HT-29 (cell line): ENCODE data around the gene CSNK2A1. TPM values are rescaled to one million over a fixed set of nuclear protein-coding genes. Genes with fewer than 3 reads are reported as not detected.
"Not testable (repeated sequence)": the region's sequence is repeated elsewhere in the genome, so short reads cannot be mapped to it uniquely, and the experiment has no call there.

Experiments used
- DNase-seq: peaks from one replicate; pipeline ENCODE4 v3.0.0-alpha.2; 2015; ENCODE audit warnings: low spot score
- total RNA-seq: library from RNA; depleted of rRNA; stranded (reverse); fragments of >200 nt; shearing (Covaris generic); gene quantifications from 2 replicates; pipeline ENCODE4 v1.2.3, GENCODE V29; 2014

CSNK2A1 gene
- total RNA-seq, 1 experiment from 2014 or later = 89.6 TPM

DNA sequence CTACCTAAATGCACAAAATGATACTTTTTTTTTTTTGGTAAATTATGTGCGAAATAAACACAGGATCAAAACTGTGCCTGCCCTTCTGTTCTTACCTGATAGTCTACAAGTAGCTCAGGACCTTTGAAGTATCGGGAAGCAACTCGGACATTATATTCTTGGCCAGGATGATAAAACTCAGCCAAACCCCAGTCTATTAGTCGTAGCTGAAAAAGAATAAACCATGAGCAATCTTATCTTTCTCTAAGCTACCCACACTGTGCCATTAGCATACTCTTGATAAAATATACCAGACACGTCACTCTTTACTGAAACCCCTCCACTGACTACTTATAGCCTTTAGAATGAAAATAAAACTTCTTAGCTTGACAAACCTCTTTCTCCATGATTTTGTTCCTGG, 51.4 kb downstream of the CSNK2A1 start:
- no peak for DNase-seq

DNA sequence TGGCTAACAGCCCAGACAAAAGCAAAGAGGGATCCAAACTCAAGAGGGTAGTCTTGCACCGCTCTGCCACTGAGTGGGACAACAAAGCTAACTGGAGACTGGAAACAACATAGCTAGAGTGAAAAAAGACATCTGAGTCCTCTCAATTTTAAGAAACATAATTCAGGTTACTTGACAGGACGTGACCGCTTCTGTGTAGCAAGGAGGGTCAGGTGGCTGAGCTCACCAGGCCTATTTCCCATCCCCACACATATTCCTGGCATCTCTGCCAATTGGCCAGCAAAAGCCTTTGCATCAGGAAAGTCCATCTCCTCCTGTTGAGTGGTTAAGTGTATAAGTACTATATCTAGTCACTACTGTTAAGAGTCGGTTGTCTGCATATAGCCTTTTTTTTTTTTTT, 55.9 kb downstream of the CSNK2A1 start:
- DNase-seq = no peak

DNA sequence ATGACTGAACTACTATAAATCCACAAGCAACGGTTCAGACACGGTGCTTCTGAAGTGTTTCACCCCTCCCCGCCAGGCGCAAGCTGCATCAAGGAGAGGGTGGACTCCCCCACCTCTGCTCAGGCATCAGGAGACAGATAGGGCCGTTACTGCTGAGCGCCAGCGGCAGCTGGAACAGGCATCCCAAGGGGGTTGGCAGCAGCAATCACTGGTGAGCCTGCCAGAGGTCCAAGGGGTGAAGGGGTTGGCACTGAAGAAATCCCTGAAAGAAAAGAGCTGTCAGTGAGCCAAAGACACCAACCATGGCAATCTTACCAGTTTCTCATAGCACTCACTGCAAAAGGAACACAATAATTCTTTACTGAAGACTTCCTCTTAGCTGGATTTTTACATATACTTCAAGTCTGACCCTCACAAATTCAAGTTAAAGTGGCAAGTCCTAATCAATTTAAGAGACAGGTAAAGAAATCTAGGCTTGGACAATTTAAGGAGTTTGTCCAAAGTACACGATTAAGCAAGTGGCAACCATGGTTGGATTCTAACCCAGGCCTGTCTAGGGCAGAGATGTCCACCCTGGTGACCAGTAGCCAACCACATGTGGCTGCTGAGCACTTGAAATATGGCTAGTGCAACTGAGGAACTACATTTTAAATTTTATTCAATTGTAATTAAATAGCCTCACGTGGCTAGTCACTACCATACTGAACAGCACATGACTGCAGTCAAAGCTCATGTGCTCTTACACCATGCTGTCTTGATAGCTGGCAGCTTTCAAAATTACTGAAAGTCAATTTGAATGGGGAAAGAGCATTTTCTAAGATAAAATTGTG, 59.6 kb downstream of the CSNK2A1 start:
- no peak for DNase-seq

DNA sequence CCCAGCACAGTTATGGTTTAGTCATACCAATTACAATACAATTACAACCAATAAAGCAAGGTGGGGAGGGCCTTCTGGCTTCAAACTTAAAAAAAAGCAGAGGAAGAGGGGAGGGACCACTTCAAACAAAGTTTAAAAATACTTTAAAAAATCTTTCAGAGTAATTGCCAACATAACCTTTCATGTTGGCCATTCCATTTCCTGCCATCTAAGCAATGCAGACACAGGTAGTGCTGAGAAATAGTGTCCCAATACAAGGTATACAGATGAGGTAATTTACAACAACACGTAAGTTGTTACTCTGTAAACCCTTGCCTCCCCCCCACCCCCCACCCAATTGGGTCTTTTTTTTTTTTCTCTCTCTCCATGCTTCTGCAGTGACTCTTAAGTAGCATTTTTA, 62.4 kb downstream of the CSNK2A1 start:
- DNase-seq = no peak

DNA sequence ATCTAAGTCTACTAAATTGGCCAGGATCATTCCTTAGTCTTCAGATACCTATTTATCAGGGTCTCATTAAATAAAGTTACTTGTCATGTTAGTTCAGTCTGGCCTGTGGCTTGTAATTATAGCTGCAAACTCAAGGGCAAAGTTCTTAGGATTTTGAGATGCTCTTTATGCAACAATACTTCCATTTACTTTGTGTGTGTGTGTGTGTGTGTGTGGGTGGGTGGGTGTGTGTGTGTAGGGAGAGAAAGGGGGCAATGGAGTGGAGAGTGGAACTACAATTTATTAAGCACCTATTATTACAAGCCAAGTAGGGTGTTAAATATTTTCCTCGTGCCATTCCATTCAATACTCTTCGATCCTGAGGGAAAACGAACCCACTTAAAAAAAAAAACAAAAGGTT, 63.5 kb downstream of the CSNK2A1 start:
- no peak for DNase-seq

DNA sequence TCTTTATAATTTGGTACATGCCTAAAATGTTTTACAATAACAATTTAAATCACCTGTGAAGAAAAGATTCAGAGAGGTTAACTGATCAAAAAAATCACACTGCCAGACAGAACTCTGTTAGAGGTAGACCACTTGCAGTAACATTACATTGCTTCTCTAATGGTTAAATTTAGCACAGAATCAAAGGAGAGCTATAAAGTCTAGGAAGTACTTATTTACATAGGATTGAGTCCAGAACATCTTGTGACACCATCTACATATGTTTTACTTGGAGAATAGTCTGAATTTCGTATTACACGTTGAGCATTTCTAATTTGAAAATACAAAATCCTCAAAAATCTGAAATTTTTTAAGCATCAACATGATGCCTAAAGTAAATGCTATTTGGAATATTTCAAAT, 64.1 kb downstream of the CSNK2A1 start:
- DNase-seq = no peak

DNA sequence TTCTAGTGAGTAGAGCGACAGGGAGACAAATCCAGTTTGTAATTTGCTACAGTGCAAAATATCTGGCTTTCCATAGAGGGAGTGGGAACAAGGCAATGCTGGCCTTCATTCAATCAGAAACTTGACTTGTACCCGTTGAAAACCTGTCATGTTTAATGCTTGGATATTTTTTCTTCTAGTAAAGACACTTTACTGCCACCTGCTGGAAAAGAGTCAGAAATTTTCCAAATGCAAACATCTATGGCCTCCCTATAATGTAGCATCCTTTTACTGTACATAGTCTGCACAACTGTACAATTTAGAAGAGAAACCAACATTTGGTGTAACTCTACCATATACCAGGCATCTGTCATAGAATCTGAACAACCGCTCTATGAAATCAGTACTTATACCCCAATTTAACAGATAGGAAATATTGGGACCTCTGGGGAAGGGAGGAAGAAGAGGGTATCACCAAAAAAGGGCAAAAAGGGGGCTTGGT, 64.6 kb downstream of the CSNK2A1 start:
- DNase-seq = peak; percentile 82

DNA sequence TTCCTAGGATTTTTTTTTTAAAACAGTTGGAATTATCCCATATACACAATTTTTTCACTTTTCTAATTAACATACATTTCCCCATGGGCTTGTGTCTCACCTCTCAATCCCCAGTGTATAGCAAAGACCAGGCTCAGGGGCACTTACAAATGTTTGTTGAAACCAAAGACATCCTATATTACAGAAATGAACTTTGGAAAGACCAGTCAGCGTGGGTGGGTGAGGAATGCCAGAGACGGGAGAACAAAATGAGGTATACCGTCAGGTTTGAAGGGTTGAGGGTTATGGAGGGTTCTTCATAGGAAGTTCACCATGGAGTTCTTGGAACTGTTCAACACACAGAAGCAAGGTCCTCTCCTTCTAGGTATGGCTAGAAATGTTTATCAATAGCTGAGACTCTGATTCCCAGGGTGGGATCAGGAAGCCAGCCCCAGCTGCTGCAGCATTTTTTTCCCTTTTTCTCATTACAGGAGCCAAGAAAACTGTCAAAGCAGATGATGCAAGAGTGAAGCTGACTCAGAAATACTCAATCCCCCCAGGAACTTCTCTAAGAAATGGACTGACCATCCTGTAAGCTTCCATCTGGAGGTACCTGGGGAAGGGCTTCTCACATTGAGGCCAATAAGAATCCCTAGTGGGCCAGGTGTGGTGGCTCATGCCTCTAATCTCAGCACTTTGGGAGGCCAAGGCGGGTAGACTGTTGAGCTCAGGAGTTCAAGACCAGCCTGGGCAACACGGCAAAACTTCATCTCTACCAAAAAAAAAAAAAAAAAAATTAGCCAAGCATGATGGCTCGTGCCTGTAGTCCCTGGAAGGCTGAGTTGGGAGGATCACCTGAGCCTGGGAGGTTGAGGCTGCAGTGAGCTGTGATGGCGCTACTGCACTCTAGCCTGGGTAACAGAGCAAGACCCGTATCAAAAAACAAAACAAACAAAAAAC, 65.3 kb downstream of the CSNK2A1 start:
- no peak for DNase-seq

DNA sequence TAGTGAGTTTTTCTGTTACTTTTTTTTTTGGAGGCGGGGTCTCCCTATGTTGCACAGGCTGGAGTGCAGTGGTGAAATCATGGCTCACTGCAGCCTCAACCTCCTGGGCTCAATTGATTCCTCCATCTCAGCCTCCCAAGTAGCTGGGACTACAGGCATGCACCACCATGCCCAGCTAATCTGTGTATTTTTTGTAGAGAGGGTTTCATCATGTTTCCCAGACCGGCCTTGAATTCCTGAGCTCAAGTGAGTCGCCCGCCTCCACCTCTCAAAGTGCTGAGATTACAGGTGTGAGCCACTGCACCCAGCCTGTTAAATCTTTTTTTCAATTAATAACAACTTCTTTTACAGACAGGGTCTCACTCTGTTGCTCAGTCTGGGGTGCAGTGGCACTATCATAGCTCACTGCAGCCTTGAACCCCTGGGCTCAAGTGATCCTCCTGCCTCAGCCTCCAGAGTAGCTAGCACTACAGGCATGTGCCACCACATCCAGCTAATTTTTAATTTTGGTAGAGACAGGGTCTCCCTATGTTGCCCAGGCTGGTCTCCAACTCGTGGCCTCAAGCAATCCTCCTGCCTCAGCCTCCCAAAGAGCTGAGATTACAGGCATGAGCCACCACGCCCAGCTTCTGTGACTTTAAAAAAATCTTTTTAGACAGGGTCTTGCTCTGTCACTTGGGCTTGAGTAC, 66.9 kb downstream of the CSNK2A1 start:
- not testable (repeated sequence) for DNase-seq

DNA sequence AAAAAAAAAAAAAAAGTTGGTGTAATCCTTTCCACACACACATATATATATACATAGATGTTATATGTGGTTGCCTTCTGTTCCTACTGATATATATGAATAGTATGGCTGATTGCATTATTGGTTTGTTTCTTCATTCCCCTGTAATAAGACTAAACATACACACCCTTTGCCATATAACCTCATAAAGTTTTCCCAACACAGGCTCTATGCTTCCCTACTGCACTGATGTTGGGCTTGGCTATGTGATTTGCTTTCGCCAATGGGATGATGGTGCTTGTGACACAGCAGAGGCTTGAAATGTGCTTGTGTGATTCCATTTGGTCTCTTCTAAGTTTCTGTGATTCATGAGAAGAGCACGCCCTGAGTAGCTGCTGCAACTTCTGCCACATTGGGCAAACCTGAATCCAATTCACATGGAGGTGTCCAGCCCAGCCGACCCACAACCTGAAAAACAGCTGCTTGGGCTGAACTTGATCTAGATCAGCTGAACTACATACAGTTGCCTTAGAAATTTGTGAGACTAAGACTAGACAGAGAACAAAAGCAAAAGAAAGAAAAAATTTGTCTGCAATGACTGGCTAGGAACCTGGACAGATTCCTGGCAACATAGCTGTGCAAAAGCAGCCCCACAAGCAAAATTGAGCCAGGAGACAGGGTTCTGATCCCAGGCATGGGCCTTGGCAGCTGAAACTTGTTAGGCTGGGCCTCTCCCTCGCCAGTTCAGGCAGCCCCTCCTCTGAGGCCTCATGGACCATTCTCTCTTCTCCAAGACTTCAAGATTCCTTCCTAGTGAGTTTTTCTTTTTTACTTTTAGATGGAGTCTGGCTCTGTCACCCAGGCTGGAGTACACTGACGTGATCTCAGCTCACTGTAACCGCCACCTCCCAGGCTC, 67.9 kb downstream of the CSNK2A1 start:
- no peak for DNase-seq

DNA sequence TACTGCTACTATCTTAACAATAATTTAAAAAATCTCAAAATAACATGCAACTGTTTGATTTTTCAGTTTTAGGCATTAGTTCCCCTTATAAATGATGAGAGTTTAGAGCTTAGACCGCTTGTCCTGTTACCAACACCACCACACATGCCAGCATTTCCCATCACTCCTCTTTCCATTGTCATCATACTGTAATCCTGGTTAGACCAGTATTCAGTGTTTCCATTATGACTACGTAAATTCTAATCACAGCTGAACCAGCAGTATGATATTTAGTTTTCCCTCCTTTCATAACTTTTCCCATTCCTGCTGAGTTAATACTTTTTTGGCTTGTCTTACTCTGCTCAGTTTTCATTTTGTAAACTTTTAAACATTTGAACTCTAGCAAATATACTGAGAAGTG, 69.0 kb downstream of the CSNK2A1 start:
- no peak for DNase-seq

DNA sequence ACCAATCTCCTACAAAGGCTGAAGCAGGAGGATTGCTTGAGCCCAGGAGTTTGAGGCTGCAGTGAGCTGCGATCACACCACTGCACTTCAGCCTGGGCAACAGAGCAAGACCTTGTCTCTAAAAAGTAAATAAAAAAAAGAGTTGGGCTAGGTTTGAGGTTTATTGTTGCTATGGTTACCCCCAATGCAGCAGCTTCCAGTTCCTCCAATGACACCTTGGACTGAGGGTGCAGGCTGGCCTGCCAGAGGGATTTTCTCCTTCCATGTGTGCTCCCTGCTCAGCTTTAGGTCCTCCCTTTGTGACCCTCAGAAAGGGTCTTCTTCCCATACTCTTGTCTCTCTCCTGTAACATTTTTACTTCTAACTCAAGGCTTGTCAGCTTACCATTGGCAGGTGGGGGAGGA, 70.7 kb downstream of the CSNK2A1 start:
- DNase-seq = no peak

DNA sequence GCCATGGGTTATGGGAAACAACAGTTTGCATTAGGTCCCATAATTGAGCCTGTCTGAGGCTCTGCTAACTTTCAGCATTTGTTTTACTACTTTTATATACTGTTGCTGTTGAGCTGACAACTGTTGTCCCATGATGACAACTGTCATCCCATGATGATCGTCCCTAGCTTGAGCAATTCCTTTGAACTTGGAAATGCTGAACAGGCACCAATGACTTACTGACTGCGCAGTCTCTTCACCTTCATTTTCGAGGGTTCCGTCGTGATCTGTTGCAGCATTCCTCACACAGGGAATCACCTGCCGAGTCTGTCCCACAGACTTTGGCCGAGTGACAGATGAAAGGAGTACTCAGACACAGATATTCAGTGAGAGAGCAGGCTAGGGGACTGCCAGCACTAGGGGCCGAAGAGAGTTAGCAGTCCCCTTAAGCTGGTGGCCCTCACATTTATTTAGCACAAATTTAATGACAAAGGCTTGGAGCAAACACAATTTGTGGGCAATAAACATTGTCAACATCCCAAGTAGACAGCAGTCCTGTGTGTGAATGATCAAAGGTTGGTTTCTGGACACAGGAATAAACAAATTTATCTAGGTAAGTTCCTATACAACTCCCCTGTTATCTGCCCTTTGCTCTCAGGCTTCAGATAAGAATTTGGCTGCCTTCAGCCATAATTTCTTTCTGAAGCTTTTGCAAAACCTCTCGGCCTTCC, 71.3 kb downstream of the CSNK2A1 start:
- no peak for DNase-seq

DNA sequence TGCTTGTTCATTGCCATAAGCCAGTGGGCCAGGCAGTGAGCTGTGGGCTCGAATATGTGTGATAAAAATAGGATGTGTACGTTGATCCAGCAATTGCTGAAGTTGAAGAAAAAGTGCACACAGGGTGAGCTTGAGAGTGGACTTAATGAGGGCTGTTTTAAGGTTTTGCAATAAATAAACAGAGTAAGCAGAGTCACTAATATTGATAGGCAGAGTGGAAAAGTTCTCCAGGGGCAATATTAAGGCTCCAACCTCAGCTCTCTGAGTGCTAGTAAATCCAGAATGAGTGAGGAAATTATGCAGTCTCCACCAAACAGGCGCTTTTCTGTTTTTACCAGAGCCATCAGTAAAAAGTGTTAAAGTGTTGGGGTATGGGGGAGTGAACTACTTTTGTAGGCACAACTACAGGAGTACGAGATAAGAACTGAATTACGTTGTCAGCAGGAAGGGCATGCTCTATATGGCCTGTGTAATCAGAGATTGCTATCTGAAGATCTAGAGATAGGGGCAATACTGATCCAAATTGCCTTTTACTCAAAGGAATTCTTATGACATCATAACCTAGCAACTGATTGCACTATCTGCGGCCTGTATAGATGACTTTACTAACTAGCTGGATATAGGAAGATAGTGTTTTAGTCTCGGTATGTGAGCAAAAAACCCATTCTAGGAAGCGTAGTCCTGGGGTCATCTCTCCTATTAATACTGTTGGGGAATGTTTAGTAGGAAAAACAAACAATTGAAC, 73.7 kb downstream of the CSNK2A1 start:
- no peak for DNase-seq

DNA sequence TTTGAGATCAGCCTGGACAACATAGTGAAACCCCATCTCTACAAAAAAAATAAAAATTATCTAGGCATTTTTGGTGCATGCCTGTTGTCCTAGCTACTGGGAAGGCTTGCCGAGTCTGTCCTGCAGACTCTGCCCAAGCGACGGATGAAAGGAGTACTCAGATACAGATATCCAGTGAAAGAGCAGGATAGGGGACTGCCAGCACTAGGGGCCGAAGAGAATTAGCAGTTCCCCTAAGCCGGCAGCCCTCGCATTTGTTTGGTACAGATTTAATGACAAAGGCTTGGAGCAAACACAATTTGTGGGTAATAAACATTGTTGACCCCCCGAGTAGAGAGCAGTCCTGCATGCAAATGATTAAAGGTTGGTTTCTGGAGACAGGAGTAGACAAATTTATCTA, 75.8 kb downstream of the CSNK2A1 start:
- no peak for DNase-seq

DNA sequence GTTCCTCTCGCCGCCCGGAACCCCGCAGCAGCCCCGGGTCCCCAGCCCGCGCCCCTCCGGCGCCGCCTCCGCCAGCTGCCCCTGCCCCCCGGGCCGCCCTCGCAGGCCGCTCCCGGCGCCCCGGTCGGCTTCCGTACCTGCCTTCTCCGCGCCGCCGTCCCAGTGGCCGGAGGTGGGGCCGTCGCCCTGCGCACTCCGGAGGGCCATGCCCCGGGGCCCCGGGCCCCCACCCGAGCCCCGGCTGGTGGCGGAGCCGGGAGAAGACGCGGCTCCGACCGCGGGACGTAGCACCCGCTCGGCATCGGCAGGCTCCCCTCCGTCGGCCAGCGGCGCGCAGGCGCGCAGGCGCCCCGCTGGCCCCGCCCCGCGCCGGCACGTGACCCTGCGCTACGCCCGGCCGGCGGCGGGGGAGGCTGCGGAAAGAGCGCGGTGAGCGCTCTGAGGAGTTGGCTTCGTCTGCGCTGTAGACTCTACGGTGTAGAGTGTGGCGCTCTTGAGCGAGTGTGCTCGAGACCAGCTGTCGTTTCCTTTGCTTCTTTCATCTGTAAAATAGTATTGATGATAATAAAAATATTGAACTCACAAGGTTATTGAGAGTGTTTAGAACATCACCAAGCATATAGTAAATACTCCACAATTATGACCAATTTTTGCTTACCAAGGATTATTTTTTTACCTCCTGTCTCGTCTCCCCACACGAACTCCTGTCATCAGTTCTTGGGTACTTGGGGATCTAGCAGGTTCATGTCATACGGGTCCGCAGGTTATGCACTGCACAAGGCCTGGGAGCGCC, 81.2 kb downstream of the CSNK2A1 start, which contains the start of gene TBC1D20:
Gene TBC1D20 (minus strand): TSS at position 335 of the 793 bp plus-strand sequence. CDS start 128 bp downstream, at position 207.
- DNase-seq = peak; percentile 88

DNA sequence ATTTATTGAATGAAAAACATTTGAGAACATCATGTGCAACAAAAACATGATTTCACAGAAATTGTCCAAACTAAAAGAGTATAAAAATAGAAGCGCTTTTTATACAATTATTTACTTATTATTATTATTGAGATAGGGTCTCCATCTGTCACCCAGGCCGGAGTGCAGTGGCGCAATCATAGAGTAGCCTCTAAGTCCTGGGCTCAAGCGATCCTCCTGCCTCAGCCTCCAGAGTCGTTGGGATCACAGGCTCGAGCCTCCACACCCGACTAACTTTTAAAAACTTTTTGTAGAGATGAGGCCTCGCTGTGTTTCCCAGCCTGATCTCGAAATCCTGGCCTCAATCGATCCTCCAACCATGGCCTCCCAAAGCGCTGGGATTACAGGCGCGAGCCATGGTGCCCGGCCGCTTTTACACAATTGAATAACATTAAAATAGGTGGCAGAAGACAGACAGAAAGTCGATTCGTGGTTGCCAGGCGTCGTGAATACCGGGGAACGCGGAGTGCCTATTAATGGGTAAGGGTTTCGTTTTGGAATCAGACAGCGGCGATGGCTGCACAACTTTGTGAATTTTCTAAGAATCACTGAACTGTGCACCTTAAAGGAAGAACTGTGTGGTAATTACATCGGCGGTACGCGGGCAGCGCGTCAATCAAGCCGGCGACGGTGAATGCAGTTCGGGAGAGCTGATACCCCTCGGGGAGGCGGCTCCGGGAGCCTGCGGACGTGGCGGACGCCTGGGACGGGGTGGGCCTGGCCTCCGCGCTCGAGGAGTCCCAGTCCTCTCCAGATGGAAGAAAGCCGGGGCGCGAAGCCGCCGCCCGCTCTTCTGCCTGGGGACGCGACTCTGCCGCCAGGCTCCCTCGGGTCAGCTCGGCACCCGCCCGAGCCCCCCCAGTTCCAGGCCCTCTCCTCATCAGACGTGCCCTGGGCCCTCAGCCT, 82.1 kb downstream of the CSNK2A1 start:
- peak; percentile 52 for DNase-seq
